ENCODE data around the gene SLC26A11.
"Not testable (repeated sequence)": the region's sequence is repeated elsewhere in the genome, so short reads cannot be mapped to it uniquely, and the experiment has no call there.

SLC26A11 gene

DNA sequence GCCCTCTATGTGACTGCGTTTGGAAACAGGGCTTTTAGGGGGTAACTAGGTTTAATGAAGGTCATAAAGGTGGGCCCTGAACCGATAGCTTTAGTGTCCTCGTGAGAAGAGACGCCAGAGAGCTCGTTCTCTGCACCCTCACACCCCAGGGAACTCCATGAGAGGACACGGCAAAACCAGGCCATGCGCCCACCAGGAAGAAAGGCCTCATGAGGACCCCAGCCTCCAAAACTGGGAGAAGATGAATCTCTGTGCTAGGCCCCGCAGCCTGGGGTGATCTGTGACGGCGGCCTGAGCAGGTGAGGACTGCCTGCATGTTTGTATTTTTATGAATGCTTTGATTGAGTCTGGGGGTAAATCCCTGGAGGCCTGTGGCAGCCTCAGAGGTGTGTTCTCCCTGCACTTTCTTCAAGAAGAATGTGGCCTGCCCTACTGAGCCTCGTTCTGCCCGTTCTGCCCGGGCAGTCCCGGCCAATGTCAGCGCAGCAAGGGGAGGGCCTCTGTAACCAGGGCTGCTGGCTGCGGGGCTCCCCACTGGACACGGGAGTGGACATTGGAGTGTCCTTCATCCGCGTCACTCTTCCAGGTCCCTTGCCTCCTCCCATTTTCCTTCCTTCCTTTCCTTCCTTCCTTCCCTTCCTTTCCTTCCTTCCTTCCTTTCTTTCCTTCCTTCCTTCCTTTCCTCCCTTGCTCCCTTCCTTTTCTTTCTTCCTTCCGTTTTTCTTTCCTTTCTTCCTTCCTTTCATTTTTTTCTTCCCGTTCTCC, 33.6 kb downstream of the SLC26A11 start:
- DNase-seq = no peak
- no peaks in the 10 kb centered on the region for H3K9me3 Mint-ChIP-seq
- TF ChIP-seq, protein P1, sequence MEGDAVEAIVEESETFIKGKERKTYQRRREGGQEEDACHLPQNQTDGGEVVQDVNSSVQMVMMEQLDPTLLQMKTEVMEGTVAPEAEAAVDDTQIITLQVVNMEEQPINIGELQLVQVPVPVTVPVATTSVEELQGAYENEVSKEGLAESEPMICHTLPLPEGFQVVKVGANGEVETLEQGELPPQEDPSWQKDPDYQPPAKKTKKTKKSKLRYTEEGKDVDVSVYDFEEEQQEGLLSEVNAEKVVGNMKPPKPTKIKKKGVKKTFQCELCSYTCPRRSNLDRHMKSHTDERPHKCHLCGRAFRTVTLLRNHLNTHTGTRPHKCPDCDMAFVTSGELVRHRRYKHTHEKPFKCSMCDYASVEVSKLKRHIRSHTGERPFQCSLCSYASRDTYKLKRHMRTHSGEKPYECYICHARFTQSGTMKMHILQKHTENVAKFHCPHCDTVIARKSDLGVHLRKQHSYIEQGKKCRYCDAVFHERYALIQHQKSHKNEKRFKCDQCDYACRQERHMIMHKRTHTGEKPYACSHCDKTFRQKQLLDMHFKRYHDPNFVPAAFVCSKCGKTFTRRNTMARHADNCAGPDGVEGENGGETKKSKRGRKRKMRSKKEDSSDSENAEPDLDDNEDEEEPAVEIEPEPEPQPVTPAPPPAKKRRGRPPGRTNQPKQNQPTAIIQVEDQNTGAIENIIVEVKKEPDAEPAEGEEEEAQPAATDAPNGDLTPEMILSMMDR (IDR thresholded peaks at IDR 0.05) = no peak
- H3K27me3 Mint-ChIP-seq (ENCODE audit: low read depth, poor library complexity) = peaks cover 2% of the 10 kb centered on the region
- peaks cover 32% of the 10 kb centered on the region for H3K4me1 Mint-ChIP-seq
- H3K27ac Mint-ChIP-seq = peak overlapping the region; percentile 70
- no peaks in the 10 kb centered on the region for H3K36me3 Mint-ChIP-seq (ENCODE audit: low read depth)
- H3K4me3 Mint-ChIP-seq = no peak overlapping the region

DNA sequence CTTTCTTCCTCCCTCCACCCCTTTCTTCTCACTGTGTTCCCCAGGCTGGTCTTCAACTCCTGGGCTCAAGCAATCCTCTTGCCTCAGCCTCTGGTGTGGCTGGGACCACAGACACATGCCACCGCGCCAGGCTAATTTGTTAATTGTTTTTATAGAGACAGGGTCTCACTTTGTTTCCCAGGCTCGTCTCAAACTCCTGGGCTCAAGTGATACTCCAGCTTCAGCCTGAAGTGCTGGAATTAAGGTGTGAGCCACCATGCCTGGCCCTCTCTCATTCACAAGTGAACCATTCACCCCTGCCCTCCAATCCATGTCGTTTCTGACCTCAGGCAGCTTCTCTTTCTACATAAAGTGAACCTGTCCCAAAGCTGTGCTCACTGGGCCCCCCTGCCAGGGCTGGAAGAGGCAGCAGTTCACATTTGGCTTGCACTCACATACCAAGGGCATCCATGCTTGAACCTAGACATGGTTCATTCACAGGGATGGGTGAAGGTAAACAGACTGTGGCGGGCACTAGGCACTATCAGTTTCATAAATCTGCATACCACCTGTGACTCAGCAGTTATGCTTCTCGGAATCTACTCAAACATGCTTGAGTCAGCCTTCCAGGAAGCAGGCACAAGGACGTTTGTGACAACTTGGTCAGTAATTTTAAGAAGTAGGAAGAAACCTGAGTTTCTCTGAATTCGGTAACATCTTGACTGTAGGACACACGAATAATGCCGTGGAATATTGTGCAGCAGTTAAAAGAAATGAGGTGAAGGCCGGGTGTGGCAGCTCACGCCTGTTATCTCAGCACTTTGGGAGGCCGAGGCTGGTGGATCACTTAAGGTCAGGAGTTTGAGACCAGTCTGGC, 34.4 kb downstream of the SLC26A11 start:
- H3K4me3 Mint-ChIP-seq = no peak overlapping the region
- peaks cover 5% of the 10 kb centered on the region for H3K27me3 Mint-ChIP-seq (ENCODE audit: low read depth, poor library complexity)
- H3K36me3 Mint-ChIP-seq (ENCODE audit: low read depth) = no peaks in the 10 kb centered on the region
- TF ChIP-seq, protein P1 (IDR thresholded peaks at IDR 0.05) = no peak
- no peak for DNase-seq
- H3K27ac Mint-ChIP-seq = peak overlapping the region; percentile 26
- H3K4me1 Mint-ChIP-seq = peaks cover 35% of the 10 kb centered on the region
- no peaks in the 10 kb centered on the region for H3K9me3 Mint-ChIP-seq

DNA sequence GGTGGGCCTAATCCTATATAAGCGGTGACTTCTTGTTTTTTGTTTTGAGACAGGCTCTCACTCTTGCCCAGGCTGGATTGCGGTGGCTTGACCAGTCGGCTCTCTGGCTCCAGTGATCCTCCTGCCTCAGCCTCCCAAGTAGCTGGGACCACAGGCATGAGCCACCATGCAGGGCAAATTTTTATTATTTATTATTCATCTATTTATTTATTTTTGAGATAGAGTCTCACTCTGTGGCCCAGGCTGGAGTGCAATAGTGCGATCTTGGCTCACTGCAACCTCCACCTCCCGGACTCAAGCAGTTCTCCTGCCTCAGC, 35.8 kb downstream of the SLC26A11 start:
- no peaks in the 10 kb centered on the region for H3K9me3 Mint-ChIP-seq
- no peak for DNase-seq
- H3K36me3 Mint-ChIP-seq (ENCODE audit: low read depth) = no peaks in the 10 kb centered on the region
- TF ChIP-seq, protein P1 (IDR thresholded peaks at IDR 0.05) = no peak
- H3K27me3 Mint-ChIP-seq (ENCODE audit: low read depth, poor library complexity) = peaks cover 5% of the 10 kb centered on the region
- no peak overlapping the region for H3K27ac Mint-ChIP-seq
- H3K4me1 Mint-ChIP-seq = peaks cover 38% of the 10 kb centered on the region
- no peak overlapping the region for H3K4me3 Mint-ChIP-seq

DNA sequence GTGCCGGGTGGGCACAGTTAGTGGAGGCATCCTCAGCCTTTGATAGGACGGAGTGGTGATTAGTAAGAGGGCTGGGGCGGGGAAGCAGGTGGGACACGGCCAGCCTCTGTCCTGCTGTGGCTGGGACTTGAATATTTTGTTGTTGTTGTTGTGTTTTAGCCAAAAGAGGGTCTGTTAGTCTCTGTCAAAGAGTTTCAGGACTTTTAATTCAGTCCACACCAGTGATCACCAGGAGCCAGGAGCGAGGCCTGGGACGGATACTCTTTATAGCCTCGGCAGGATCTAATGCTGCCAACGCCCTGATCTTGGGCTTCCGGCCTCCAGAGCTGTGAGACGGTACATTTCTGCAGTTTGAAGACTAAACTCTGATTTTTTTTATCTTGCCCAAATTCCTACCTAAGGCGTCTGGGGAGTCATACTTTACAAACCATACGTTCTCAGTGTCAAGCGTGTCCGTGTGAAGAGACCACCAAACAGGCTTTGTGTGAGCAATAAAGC, 37.5 kb downstream of the SLC26A11 start:
- peak overlapping the region; percentile 34 for H3K27ac Mint-ChIP-seq
- DNase-seq = no peak
- peaks cover 14% of the 10 kb centered on the region for H3K27me3 Mint-ChIP-seq (ENCODE audit: low read depth, poor library complexity)
- H3K4me3 Mint-ChIP-seq = peak overlapping the region; percentile 51
- H3K4me1 Mint-ChIP-seq = peaks cover 51% of the 10 kb centered on the region
- no peaks in the 10 kb centered on the region for H3K9me3 Mint-ChIP-seq
- TF ChIP-seq, protein P1 (IDR thresholded peaks at IDR 0.05) = no peak
- H3K36me3 Mint-ChIP-seq (ENCODE audit: low read depth) = no peaks in the 10 kb centered on the region

DNA sequence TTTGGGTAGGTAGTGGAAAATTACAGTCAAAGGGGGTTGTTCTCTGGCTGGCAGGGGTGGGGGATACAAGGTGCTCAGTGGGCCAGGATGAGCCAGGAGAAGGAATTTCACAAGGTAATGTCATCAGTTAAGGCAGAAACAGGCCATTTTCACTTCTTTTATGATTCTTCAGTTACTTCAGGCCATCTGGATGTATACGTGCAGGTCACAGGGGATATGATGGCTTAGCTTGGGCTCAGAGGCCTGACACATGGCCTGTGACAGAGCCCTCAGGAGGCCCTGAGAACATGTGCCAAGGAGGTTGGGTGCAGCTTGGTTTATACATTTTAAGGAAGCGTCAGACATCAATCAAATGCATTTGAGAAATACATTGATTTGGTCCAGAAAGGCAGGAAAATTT, 38.1 kb downstream of the SLC26A11 start:
- peak overlapping the region; percentile 34 for H3K27ac Mint-ChIP-seq
- H3K4me1 Mint-ChIP-seq = peaks cover 50% of the 10 kb centered on the region
- peaks cover 14% of the 10 kb centered on the region for H3K27me3 Mint-ChIP-seq (ENCODE audit: low read depth, poor library complexity)
- not testable (repeated sequence) for H3K36me3 Mint-ChIP-seq (ENCODE audit: low read depth); DNase-seq; H3K9me3 Mint-ChIP-seq
- peak overlapping the region; percentile 51 for H3K4me3 Mint-ChIP-seq

DNA sequence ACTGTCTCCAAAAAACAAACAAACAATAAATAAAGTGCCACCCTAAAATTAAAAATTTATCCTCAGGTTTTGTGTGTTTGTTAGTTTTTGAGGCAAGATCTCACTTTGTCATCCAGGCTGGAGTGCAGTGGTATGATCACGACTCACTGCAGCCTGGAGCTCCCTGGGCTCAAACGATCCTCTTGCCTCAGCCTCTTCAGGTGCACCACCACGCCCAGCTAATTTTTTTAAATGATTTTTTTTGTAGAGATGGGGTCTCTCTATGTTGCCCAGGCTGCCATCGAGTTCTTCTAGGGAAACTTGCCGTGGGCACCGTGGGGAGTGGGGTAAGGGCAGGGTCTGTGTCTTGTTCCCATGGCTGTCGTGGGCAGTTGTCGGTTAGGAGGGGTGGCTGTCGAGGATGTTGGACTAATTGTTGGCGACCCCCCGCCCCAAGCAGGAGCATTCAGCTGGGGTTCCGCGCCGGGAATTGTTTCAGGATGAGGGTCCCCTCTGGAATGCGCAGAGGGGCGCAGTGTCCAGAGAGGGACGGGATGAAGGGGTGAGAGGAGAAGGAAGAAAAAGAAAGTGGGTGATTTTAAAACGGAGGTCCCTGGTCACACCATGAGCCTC, 39.3 kb downstream of the SLC26A11 start:
- H3K4me3 Mint-ChIP-seq = peak overlapping the region; percentile 84
- DNase-seq = no peak
- H3K27ac Mint-ChIP-seq = no peak overlapping the region
- peaks cover 14% of the 10 kb centered on the region for H3K27me3 Mint-ChIP-seq (ENCODE audit: low read depth, poor library complexity)
- TF ChIP-seq, protein P1 (IDR thresholded peaks at IDR 0.05) = no peak
- H3K9me3 Mint-ChIP-seq = no peaks in the 10 kb centered on the region
- no peaks in the 10 kb centered on the region for H3K36me3 Mint-ChIP-seq (ENCODE audit: low read depth)
- peaks cover 48% of the 10 kb centered on the region for H3K4me1 Mint-ChIP-seq
